ENCODE results near the gene ZNF749. TPM values are rescaled to one million over a fixed set of nuclear protein-coding genes. Genes with fewer than 3 reads are reported as not detected.

The ZNF749 gene
- total and polyA plus RNA-seq, 2 of the 8 experiments (the other 6 are each of a cell fraction or from before 2014, with no cell fraction given) = 15.2 to 24.4 TPM

- Histone ChIP-seq H2BK12ac (ENCODE audit: low read depth, low read length) (no peak overlapping the region), H3K9ac (replicated peaks in 1 of 4; ENCODE audit: extremely low read depth in 1 of 4, low read depth in 3 of 4, low read length in 3 of 4) (no peak overlapping the region), H4K20me1 (replicated peaks in 1 of 2; ENCODE audit: control insufficient read depth in 1 of 2, insufficient read depth in 2 of 2, low read length in 2 of 2) (no peaks in the 10 kb centered on the region), H3K4me2 (ENCODE audit: insufficient read depth in 1 of 2, low read depth in 2 of 2, low read length in 2 of 2) (no peak overlapping the region), H3K4ac (replicated peaks; ENCODE audit: insufficient read length, low read depth, low read length) (no peak overlapping the region), H3K14ac (ENCODE audit: insufficient read length) (no peak overlapping the region), H2BK15ac (ENCODE audit: low read length) (no peak overlapping the region), H2AK5ac (ENCODE audit: low read depth, low read length) (no peak overlapping the region), H3K36me3 (ENCODE audit: control insufficient read depth in 2 of 4, insufficient read depth in 4 of 4, low read length in 3 of 4) (peaks cover 0 to 22% (median 0%) of the 10 kb centered on the region in 4 experiments; a peak in 4 of 8 replicates), H3K4me3 (ENCODE audit: extremely low read depth in 1 of 4, insufficient read depth in 2 of 4, low read depth in 3 of 4, low read length in 4 of 4) (no peak overlapping the region), H2BK5ac (ENCODE audit: low read depth, low read length) (no peak overlapping the region), H3K9me3 (ENCODE audit: insufficient read depth in 2 of 2, low read depth in 1 of 2, low read length in 1 of 2) (peaks cover 34 to 37% of the 10 kb centered on the region in 2 experiments), H4K5ac (ENCODE audit: insufficient read length, low read depth, low read length) (no peak overlapping the region), H3K18ac (ENCODE audit: extremely low read depth, low read length) (no peak overlapping the region), H2BK120ac (replicated peaks; ENCODE audit: low read depth, low read length) (no peak overlapping the region), H3K4me1 (replicated peaks in 1 of 4; ENCODE audit: control insufficient read depth in 3 of 4, insufficient read depth in 4 of 4, low read length in 3 of 4) (no peaks in the 10 kb centered on the region), H2BK20ac (ENCODE audit: low read length) (no peak overlapping the region), H3K79me2 (ENCODE audit: control insufficient read depth in 1 of 2, insufficient read depth in 2 of 2, low read length in 2 of 2) (no peaks in the 10 kb centered on the region), H3K27ac (ENCODE audit: low read depth, low read length) (no peak overlapping the region), H2AFZ (ENCODE audit: low read length) (no peak overlapping the region), H4K8ac (ENCODE audit: extremely low read depth, insufficient read depth, low read length) (no peak overlapping the region), H3K27me3 (replicated peaks in 1 of 4; ENCODE audit: control insufficient read depth in 3 of 4, extremely low read depth in 1 of 4, insufficient read depth in 3 of 4, low read length in 3 of 4) (no peaks in the 10 kb centered on the region), H3K23ac (ENCODE audit: insufficient read length) (no peak overlapping the region), H3K79me1 (ENCODE audit: low read depth, low read length) (no peaks in the 10 kb centered on the region), H3K23me2 (ENCODE audit: low read depth, low read length) (no peaks in the 10 kb centered on the region), H3K56ac (replicated peaks; ENCODE audit: insufficient read length, low read depth, low read length) (no peak overlapping the region), H4K91ac (replicated peaks; ENCODE audit: insufficient read length, low read length) (no peak overlapping the region)
- DNase-seq (ENCODE audit: low read depth in 1 of 2, low spot score in 2 of 2) (peak in 1 of 2 experiments; percentile 56), FAIRE-seq (peak; percentile 52)
- CTCF ChIA-PET (ENCODE audit: partially characterized antibody) = interaction anchor here (0.8 to 1.7 kb wide), 6 partner anchors 10 to 438 kb away, joined by 3 to 10 read pairs (median 4); partner anchors contain the start of genes ZNF552 and ZNF772
- POLR2A ChIA-PET (ENCODE audit: partially characterized antibody) = interaction anchor here (1.1 to 1.5 kb wide), 2 partner anchors 28 to 217 kb away, joined by 3 to 4 read pairs; partner anchors contain the start of gene ZNF551
- 71% methylated on average over 5 of the region's 5 CpGs; no CpG with 5 or more reads in 1 of the 2 experiments for WGBS, 2 experiments (ENCODE audit: extremely low coverage in 1 of 2, insufficient coverage in 1 of 2, insufficient read length in 1 of 2, insufficient replicate concordance in 2 of 2, low coverage in 1 of 2, low lambda C conversion rate in 2 of 2, missing lambda C conversion rate in 1 of 2)
- TF ChIP-seq POU5F1 (IDR thresholded peaks at IDR 0.05; ENCODE audit: low read depth, low read length) (no peak), ASH2L (IDR thresholded peaks at IDR 0.05; ENCODE audit: low read length) (no peak), SIX5 (IDR thresholded peaks at IDR 0.05; ENCODE audit: low read depth, low read length) (no peak), CTCF (IDR thresholded peaks at IDR 0.05; ENCODE audit: control extremely low read depth in 1 of 3, insufficient read depth in 1 of 3, low read depth in 1 of 3, low read length in 3 of 3) (peak in 2 of 3 experiments; percentile 57 to 74; a peak in 3 of 4 replicates), CBX8 (IDR thresholded peaks at IDR 0.05; ENCODE audit: borderline replicate concordance, low read depth, low read length) (no peak), KDM4A (IDR thresholded peaks at IDR 0.05; ENCODE audit: low read depth, low read length, severe bottlenecking) (no peak), SAP30 (IDR thresholded peaks at IDR 0.05; ENCODE audit: insufficient read depth, insufficient replicate concordance, low read length) (no peak), SP1 (IDR thresholded peaks at IDR 0.05; ENCODE audit: low read depth, low read length) (no peak), NRF1 (IDR thresholded peaks at IDR 0.05; ENCODE audit: low read depth, low read length) (no peak), SIN3A (conservative IDR thresholded peaks at IDR 0.05 in 1 of 2, IDR thresholded peaks at IDR 0.05 in 1 of 2; ENCODE audit: low read depth in 1 of 2, low read length in 2 of 2) (no peak)
These were observed 30.7 kb downstream of the ZNF749 start for GRCh38 chr19:57465680-57466381.
